GM12865 (cell line): ENCODE results near the gene NEMP1.

ENCODE experiments used
- DNase-seq: peaks from one replicate; pipeline ENCODE4 v3.0.0; 2010; ENCODE audit warnings: low read depth
- H3K4me3 ChIP-seq: 2 replicates; pipeline ENCODE4 v1.5.1; 2011; ENCODE audit warnings: mild to moderate bottlenecking, low read depth, low read length, control low read depth
- CTCF ChIP-seq: IDR thresholded peaks from 2 replicates; pipeline ENCODE4 v1.5.1; 2011; ENCODE audit warnings: low read length, control low read depth, low read depth, inconsistent platforms; ENCODE audit not compliant: insufficient read depth; ENCODE audit errors: missing control alignments

Gene NEMP1

GRCh38 chr12:57094208-57095160 is 15.9 kb upstream of the NEMP1 start:
- no peak overlapping the region for H3K4me3 ChIP-seq
- TF ChIP-seq CTCF: no peak
- DNase-seq: no peak

GRCh38 chr12:57093415-57094207 is 15.0 kb upstream of the NEMP1 start:
- peak; percentile 77 for DNase-seq
- peak; percentile 72 for TF ChIP-seq CTCF
- H3K4me3 ChIP-seq: no peak overlapping the region; the same call in 1 of the 2 replicates

- H3K4me3 ChIP-seq: no peak overlapping the region
- TF ChIP-seq CTCF: no peak
- no peak for DNase-seq
These were observed 14.4 kb upstream of the NEMP1 start for GRCh38 chr12:57092876-57093414.

- TF ChIP-seq CTCF: no peak
- H3K4me3 ChIP-seq: no peak overlapping the region
- no peak for DNase-seq
These were observed 13.9 kb upstream of the NEMP1 start for GRCh38 chr12:57092529-57092862.

GRCh38 chr12:57091638-57092528 is 13.3 kb upstream of the NEMP1 start:
- H3K4me3 ChIP-seq: no peak overlapping the region
- DNase-seq: no peak
- TF ChIP-seq CTCF: no peak
